ENCODE data around the gene GABRG3. TPM values are rescaled to one million over a fixed set of nuclear protein-coding genes. Genes with fewer than 3 reads are reported as not detected.

GABRG3 gene
- total and polyA plus RNA-seq, 2 experiments from 2014 or later: 0.10 to 1.4 TPM

DNA sequence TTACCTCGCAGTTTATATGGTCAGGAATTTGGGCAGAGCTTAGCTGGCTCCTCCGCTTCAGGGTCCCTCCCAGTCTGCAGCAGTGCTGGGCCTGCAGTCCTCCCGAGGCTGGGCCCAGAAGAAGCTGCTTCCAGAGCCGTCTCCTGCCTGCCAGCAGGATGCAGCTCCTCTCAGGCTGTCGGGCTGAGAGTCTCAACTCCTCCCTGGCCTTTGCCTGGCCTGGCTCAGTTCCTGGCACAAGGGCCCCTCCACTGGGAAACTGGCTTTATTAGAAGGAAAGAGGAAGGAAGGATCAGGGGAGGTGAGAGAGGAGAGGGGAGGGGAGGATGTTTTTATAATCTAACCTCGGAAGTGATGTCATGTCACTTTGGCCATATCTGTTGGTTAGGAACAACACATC, 72.8 kb downstream of the GABRG3 start (continued):
- TF ChIP-seq ZNF462 (CRISPR knock-in tag; IDR thresholded peaks at IDR 0.05): no peak
- no peak for TF ChIP-seq ZNF114 (CRISPR knock-in tag; IDR thresholded peaks at IDR 0.05)
- TF ChIP-seq REST (IDR thresholded peaks at IDR 0.05; ENCODE audit: unreplicated experiment): no peak
- no peak for TF ChIP-seq NANOG (IDR thresholded peaks at IDR 0.05; ENCODE audit: borderline replicate concordance)
- TF ChIP-seq EZH2phosphoT487 (IDR thresholded peaks at IDR 0.05; ENCODE audit: unreplicated experiment): no peak
- TF ChIP-seq ETS1 (IDR thresholded peaks at IDR 0.05): no peak
- TF ChIP-seq POLR2AphosphoS5 (IDR thresholded peaks at IDR 0.05; ENCODE audit: low read depth): no peak
- TF ChIP-seq JUNB (IDR thresholded peaks at IDR 0.05; ENCODE audit: unreplicated experiment): no peak
- TF ChIP-seq EZH2 (IDR thresholded peaks at IDR 0.05; ENCODE audit: low read depth, unreplicated experiment): no peak
- no peak for TF ChIP-seq CREB1 (CRISPR knock-in tag; IDR thresholded peaks at IDR 0.05; ENCODE audit: low read depth)
- TF ChIP-seq STAT1 (IDR thresholded peaks at IDR 0.05; ENCODE audit: unreplicated experiment): no peak

Data from GM23338 (cell line).